Measurements from ENCODE around the gene SLC24A4.

Gene SLC24A4

GRCh38 chr14:92501891-92502351 lies 179.0 kb downstream of the SLC24A4 start:
- DNase-seq (ENCODE audit: low spot score), result peak; percentile 81

- DNase-seq (ENCODE audit: low spot score), result no peak
These were observed 179.7 kb downstream of the SLC24A4 start for GRCh38 chr14:92502541-92503286.

- peak; percentile 78 for DNase-seq (ENCODE audit: low spot score)
These were observed 181.0 kb downstream of the SLC24A4 start for GRCh38 chr14:92503756-92504491.

- no peak for DNase-seq (ENCODE audit: low spot score)
These were observed 182.9 kb downstream of the SLC24A4 start for GRCh38 chr14:92505826-92506225.

- no peak for DNase-seq (ENCODE audit: low spot score)
These were observed 183.3 kb downstream of the SLC24A4 start for GRCh38 chr14:92506231-92506630.

- DNase-seq (ENCODE audit: low spot score), result no peak
These were observed 184.3 kb downstream of the SLC24A4 start for GRCh38 chr14:92507174-92507768.

- no peak for DNase-seq (ENCODE audit: low spot score)
These were observed 188.0 kb downstream of the SLC24A4 start for GRCh38 chr14:92510972-92511371.

- peak; percentile 96 for DNase-seq (ENCODE audit: low spot score)
These were observed 188.7 kb downstream of the SLC24A4 start for GRCh38 chr14:92511453-92512238.

- DNase-seq (ENCODE audit: low spot score), result no peak
These were observed 189.8 kb downstream of the SLC24A4 start for GRCh38 chr14:92512807-92513203.

GRCh38 chr14:92513204-92513965 lies 190.4 kb downstream of the SLC24A4 start, which contains the start of gene RIN3:
TSS of gene RIN3 (plus strand) at chr14:92513781. CDS start at chr14:92513933, 152 bp downstream.
- peak; percentile 76 for DNase-seq (ENCODE audit: low spot score)

- DNase-seq (ENCODE audit: low spot score), result peak; percentile 55
These were observed 191.2 kb downstream of the SLC24A4 start for GRCh38 chr14:92513966-92514843.

GRCh38 chr14:92514844-92515514 lies 192.0 kb downstream of the SLC24A4 start:
- no peak for DNase-seq (ENCODE audit: low spot score)

- no peak for DNase-seq (ENCODE audit: low spot score)
These were observed 192.8 kb downstream of the SLC24A4 start for GRCh38 chr14:92515546-92516343.

- DNase-seq (ENCODE audit: low spot score), result no peak
These were observed 193.5 kb downstream of the SLC24A4 start for GRCh38 chr14:92516344-92516965.

- no peak for DNase-seq (ENCODE audit: low spot score)
These were observed 194.1 kb downstream of the SLC24A4 start for GRCh38 chr14:92516966-92517506.

- no peak for DNase-seq (ENCODE audit: low spot score)
These were observed 194.8 kb downstream of the SLC24A4 start for GRCh38 chr14:92517761-92518160.

GRCh38 chr14:92519246-92520101 lies 196.5 kb downstream of the SLC24A4 start:
- DNase-seq (ENCODE audit: low spot score), result no peak

Data from hepatic stellate cell (primary cell).